Measurements from ENCODE around the gene BTBD2.

Gene BTBD2

DNA sequence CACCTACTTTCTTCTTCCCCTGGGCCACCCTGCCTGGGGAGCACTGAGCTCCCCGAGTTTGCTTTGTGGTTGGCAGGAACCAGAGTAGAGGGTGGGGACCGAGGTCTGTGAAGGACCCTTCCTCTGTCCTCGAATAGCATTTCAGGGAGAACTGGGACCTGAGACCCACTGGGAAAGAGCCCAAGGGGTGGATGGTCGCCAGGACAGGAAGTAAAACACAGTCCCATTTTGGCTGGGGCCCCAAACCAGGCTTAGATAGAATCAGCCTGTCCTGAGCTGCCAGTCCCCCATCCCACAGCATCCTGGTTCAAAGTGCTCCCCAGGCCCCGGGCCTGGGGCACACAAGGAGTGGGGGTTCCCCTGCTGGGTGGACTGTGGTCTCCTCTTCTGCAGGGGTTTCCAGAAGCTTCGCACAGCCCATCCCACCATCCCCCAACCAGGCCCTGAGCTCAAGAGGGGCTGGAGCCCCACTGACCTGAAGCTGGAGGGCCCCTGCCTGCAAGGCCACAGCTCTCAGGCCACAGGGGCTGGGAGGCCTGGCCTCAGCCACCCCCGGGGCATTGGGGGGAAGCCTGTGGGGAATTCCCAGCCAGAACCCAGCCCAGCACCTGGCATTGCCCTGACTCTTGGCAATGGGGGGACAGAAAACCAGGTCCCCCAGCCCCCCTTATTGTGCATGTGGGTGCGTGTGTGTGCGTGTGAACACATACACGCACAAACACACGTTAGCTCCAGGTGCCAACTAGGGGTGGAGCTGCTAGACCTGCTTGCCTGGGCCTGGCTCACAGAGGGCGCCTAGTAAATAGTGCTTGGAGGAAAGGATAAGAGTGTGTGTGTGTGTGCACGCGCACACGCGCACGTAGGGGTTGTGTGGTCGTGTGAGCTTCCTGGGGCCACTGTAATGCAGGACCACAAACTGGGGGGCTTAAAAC lies 36.5 kb upstream of the BTBD2 start:
- POLR2A ChIA-PET: interaction anchor here (0.9 to 3.8 kb wide), 9 partner anchors 9 to 100 kb away, joined by 3 to 33 read pairs (median 5); partner anchors contain the start of gene AP3D1
- no peak for TF ChIP-seq L3MBTL2 (conservative IDR thresholded peaks at IDR 0.05)
- TF ChIP-seq SUZ12 (IDR thresholded peaks at IDR 0.05): no peak
- TF ChIP-seq FOXK2 (IDR thresholded peaks at IDR 0.05): no peak
- TF ChIP-seq CTBP1 (IDR thresholded peaks at IDR 0.05; ENCODE audit: borderline replicate concordance): no peak
- TF ChIP-seq, protein P1, sequence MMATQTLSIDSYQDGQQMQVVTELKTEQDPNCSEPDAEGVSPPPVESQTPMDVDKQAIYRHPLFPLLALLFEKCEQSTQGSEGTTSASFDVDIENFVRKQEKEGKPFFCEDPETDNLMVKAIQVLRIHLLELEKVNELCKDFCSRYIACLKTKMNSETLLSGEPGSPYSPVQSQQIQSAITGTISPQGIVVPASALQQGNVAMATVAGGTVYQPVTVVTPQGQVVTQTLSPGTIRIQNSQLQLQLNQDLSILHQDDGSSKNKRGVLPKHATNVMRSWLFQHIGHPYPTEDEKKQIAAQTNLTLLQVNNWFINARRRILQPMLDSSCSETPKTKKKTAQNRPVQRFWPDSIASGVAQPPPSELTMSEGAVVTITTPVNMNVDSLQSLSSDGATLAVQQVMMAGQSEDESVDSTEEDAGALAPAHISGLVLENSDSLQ (IDR thresholded peaks at IDR 0.05): no peak
- TF ChIP-seq BHLHE40 (IDR thresholded peaks at IDR 0.05; ENCODE audit: borderline replicate concordance): no peak
- TF ChIP-seq TARDBP (IDR thresholded peaks at IDR 0.05): no peak
- TF ChIP-seq FOXA1 (IDR thresholded peaks at IDR 0.05): no peak
- TF ChIP-seq NFRKB (IDR thresholded peaks at IDR 0.05): no peak
- TF ChIP-seq SP1 (IDR thresholded peaks at IDR 0.05): no peak
- no peak for TF ChIP-seq ARNT (IDR thresholded peaks at IDR 0.05)
- no peak for TF ChIP-seq ELF4 (IDR thresholded peaks at IDR 0.05)
- CTCF ChIA-PET: interaction anchor here (1.0 kb wide), 1 partner anchor 18 kb away, joined by 3 read pairs; no protein-coding TSS in a partner anchor
- DNase-seq (ENCODE audit: extremely low spot score): no peak

DNA sequence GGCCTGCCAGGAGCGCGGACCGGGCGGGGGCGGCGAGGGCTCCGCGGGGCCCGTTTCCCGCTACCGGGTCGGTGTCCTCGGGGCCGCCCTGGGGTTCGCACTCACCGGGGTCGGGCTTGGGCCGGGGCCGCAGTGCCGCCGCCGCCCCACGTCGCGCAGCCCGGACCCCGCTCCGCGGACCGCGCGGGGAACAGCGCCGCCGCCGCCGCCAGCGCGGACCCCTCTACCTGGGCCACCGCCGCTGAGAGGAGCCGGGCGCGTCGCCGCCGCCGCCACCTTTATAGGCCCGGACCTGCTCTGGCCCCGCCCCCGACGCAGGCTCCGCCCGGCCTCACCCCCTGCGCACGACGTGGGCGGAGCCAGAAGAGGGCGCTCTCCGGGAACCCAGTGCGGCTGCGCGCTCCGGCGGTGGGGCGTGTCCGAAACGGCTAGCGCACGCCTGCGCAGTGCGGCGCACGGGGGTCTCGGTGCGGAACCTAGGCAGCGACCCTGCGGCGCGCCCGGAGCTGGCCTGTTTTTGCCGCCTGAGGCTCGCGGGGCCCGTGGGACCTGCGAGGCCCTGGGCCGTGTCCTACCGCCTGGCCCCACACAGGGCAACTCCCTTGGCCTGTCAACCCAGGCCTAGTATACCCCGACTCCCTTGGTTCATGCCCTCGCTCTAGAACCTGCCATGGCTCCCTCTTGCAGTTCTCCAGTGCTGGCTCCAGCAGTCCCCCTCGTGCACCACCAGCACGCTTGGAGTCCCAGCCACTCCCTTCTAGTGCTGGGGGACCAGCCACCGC lies 35.7 kb upstream of the BTBD2 start, which contains the start of gene MKNK2:
TSS of gene MKNK2 (minus strand) at position 254 of the 782 bp plus-strand sequence. CDS start 393 bp downstream, outside the sequence.
- peak; percentile 99 for DNase-seq (ENCODE audit: extremely low spot score)
- TF ChIP-seq ARNT (IDR thresholded peaks at IDR 0.05): peak; percentile 77
- peak; percentile 55; the same call in 1 of the 2 replicates for TF ChIP-seq LEF1 (IDR thresholded peaks at IDR 0.05; ENCODE audit: borderline replicate concordance)
- TF ChIP-seq FOXM1 (IDR thresholded peaks at IDR 0.05; ENCODE audit: borderline replicate concordance): peak; percentile 55; the same call in 1 of the 2 replicates
- no peak for TF ChIP-seq ELF4 (IDR thresholded peaks at IDR 0.05)
- CTCF ChIA-PET: interaction anchor here (1.0 kb wide), 1 partner anchor 19 kb away, joined by 3 read pairs; no protein-coding TSS in a partner anchor
- POLR2A ChIA-PET: interaction anchor here (0.9 to 3.8 kb wide), 9 partner anchors 8 to 101 kb away, joined by 3 to 33 read pairs (median 5); partner anchors contain the start of gene AP3D1

DNA sequence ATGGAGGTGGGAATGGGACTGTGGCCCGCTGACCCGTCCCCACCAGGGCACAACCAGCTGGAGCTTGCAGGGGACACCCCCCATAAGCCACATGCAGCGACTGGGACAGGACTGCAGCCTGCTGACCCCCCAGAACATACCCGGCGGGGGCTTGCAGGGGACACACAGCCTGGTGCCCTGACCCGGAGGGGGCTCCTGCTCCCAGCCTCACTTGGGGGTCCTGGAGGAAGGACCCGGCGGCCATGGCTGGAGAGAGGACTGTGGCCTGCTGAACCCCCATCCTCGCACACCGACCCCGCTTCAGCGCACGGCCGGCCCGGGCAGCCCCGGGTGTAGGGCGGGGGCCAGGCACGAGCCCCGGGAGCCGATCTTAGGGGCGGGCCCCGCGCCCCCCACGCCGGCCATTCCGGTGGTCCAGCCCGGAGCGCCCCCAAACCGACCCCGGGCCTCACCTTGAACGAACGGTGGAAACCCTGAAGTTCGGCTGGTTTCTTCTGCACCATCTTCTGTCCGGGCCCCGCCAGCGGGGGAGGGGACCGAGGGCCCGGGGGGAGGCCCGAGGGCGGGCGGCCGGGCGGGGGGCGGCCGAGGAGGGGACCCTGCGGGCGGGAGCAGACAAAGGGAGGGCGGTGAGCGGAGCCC lies 35.0 kb upstream of the BTBD2 start:
- ChIA-PET POLR2A (interaction anchor here (1.0 kb wide), 1 partner anchor 9 kb away, joined by 3 read pairs; no protein-coding TSS in a partner anchor), CTCF (interaction anchor here (0.6 kb wide), 1 partner anchor 208 kb away, joined by 6 read pairs; no protein-coding TSS in a partner anchor)
- TF ChIP-seq, protein P1 (IDR thresholded peaks at IDR 0.05): no peak
- TF ChIP-seq FOXA1 (IDR thresholded peaks at IDR 0.05): no peak
- no peak for TF ChIP-seq ZNF384 (IDR thresholded peaks at IDR 0.05)
- TF ChIP-seq TARDBP (IDR thresholded peaks at IDR 0.05): no peak
- DNase-seq (ENCODE audit: extremely low spot score): no peak

DNA sequence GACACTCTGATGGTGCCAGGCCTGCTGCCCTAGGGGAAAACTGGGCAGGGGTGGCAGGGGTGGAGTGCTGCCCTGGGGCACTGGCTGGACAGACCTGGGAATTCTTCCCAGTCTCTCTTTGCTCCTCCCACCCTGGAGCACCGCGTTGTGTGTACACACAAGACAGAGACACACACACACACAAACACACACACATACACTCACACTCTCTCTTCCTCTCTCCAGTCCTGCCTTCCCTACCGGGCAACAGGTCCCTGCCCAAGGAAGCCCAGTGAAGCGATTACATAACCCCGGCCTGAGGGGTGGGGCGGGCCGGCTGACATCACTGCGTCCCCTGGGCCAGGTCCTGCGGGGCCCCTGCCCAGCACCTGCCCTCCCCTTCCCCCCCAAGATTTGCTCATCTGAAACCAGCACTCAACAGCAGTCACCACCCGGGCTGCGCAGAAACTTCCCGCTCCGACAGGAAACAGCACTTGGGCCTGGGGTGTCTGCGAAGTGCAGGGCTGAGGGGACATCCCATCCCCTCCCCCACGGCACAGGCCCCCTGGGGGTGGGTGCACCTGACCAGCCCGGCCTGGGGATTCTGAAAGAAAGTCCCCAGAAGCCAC lies 34.3 kb upstream of the BTBD2 start:
- POLR2A ChIA-PET: interaction anchor here (0.9 to 1.4 kb wide), 3 partner anchors 10 to 15 kb away, joined by 3 to 10 read pairs (median 4); no protein-coding TSS in a partner anchor
- TF ChIP-seq TARDBP (IDR thresholded peaks at IDR 0.05) (no peak), SP1 (IDR thresholded peaks at IDR 0.05) (no peak), CTBP1 (IDR thresholded peaks at IDR 0.05; ENCODE audit: borderline replicate concordance) (no peak), L3MBTL2 (conservative IDR thresholded peaks at IDR 0.05) (no peak), ELF4 (IDR thresholded peaks at IDR 0.05) (no peak), ZNF384 (IDR thresholded peaks at IDR 0.05) (no peak), NFRKB (IDR thresholded peaks at IDR 0.05) (no peak), LEF1 (IDR thresholded peaks at IDR 0.05; ENCODE audit: borderline replicate concordance) (no peak), FOXA1 (IDR thresholded peaks at IDR 0.05) (no peak), BHLHE40 (IDR thresholded peaks at IDR 0.05; ENCODE audit: borderline replicate concordance) (no peak), FOXM1 (IDR thresholded peaks at IDR 0.05; ENCODE audit: borderline replicate concordance) (no peak), HDGF (IDR thresholded peaks at IDR 0.05; ENCODE audit: borderline replicate concordance) (no peak), ARNT (IDR thresholded peaks at IDR 0.05) (no peak), FOXK2 (IDR thresholded peaks at IDR 0.05) (no peak), SUZ12 (IDR thresholded peaks at IDR 0.05) (no peak)
- TF ChIP-seq, protein P1 (IDR thresholded peaks at IDR 0.05): no peak
- CTCF ChIA-PET: interaction anchor here (0.6 kb wide), 2 partner anchors 104 to 208 kb away, joined by 4 to 6 read pairs; no protein-coding TSS in a partner anchor
- no peak for DNase-seq (ENCODE audit: extremely low spot score)

Data from HEK293T (cell line).